Adrenal gland (tissue), 12 donors: ENCODE data around the gene FAH. TPM values are rescaled to one million over a fixed set of nuclear protein-coding genes. Genes with fewer than 3 reads are reported as not detected.
A peak's percentile ranks its signal among the peaks of the same experiment; 100 is the strongest.

Source experiments
- DNase-seq, 7 donors: peaks; one replicate each; pipeline ENCODE4 v3.0.0-alpha.2; 2019 to 2020
- H3K27ac ChIP-seq, 5 donors: fragments of 200-600 bp; sonication (generic) in 4 of 5; 1 replicate in 3 of 5; 2 replicates in 2 of 5; pipeline versions ENCODE4 v1.5.1 to v1.8.0; 2016 to 2020; ENCODE audit warnings: mild to moderate bottlenecking in 1 of 5
- H3K27me3 ChIP-seq: fragments of 200-600 bp; 2 replicates; pipeline ENCODE4 v1.8.0; 2021
- H3K36me3 ChIP-seq, 2 donors: fragments of 200-600 bp; replicated peaks in 1 of 2; 1 replicate in 1 of 2; 2 replicates in 1 of 2; pipeline versions ENCODE4 v1.5.1 to v1.8.0; 2018 to 2022
- H3K4me1 ChIP-seq, 2 donors: fragments of 200-600 bp; replicated peaks in 1 of 2; 1 replicate in 1 of 2; 2 replicates in 1 of 2; pipeline versions ENCODE4 v1.5.1 to v1.8.0; 2018 to 2021
- H3K4me3 ChIP-seq, 4 donors: fragments of 200-600 bp; sonication (generic) in 3 of 4; one replicate each; pipeline ENCODE4 v1.5.1; 2016 to 2018
- H3K9me3 ChIP-seq, 3 donors: fragments of 200-600 bp; sonication (generic) in 1 of 3; replicated peaks in 1 of 3; 1 replicate in 2 of 3; 2 replicates in 1 of 3; pipeline versions ENCODE4 v1.5.1 to v1.8.0; 2016 to 2021
- POLR2A ChIP-seq, 2 donors: fragments of 450-650 bp; IDR thresholded peaks; one replicate each; pipeline ENCODE4 v1.6.1; 2017; ENCODE audit warnings: antibody characterized with exemption in 2 of 2, mild to moderate bottlenecking in 2 of 2, moderate library complexity in 1 of 2
- WGBS, 4 donors: extraction: QIAGEN DNeasy Blood & Tissue Kit in 2 of 4; methylation state at CpG; one replicate each; pipeline versions ENCODE4 v1.1.5 to v1.1.7; 2013 to 2017; 5-methylcytosine and 5-hydroxymethylcytosine counted together
- intact Hi-C, 2 donors: fragments of 100-400 bp; cut with DNase I; formaldehyde crosslinking; loops; one replicate each; pipeline versions ENCODE4 v1.14.1 to v1.15.0; 2022 to 2023
- polyA plus RNA-seq, 3 donors: library from polyadenylated mRNA; stranded (reverse); fragments of 200-250 nt in 2 of 3; fragments of 350-450 nt in 1 of 3; fragmentation: Illumina TruSeq in 1 of 3; extraction: RNeasy Lipid Tissue Mini Kit (QIAGEN cat#74804) in 1 of 3; gene quantifications; one replicate each; pipeline ENCODE4 v1.2.3, GENCODE V29; 2013 to 2014
- total RNA-seq, 9 donors: library from RNA; depleted of rRNA in 4 of 9; stranded (reverse); fragments of >200 nt in 4 of 9; fragments of 120-200 nt in 1 of 9; fragmentation: NEBNext Ultra II Directional in 1 of 9; extraction: Animal tissue kit (Norgen Biotek cat#: 25700) in 1 of 9; gene quantifications; one replicate each; pipeline versions ENCODE4 v1.1.0 to v1.2.4, GENCODE V29; 2013 to 2023
- TF ChIP-seq, protein P1 (sequence below), 6 experiments: fragments of 450-650 bp in 4 of 6; fragments of 200-600 bp in 2 of 6; sonication (generic) in 1 of 6; IDR thresholded peaks; 1 replicate in 5 of 6; 2 replicates in 1 of 6; pipeline versions ENCODE4 v1.5.1 to v1.8.0; 2016 to 2021; ENCODE audit warnings: antibody characterized with exemption in 6 of 6, mild to moderate bottlenecking in 2 of 6, moderate library complexity in 1 of 6
- donor health status: healthy with polysubstance abuse.
- donor health status: Bipolar disorder and iron deficiency.
- donor health status: DM: yes; HTN: yes; CAD: no.
- donor health status: DM: no; HTN: no; CAD: no.
- donor health status: DM: no; HTN: no; CAD: no.
- donor health status: DM: yes; HTN: yes; CAD: no.

Gene FAH
- total and polyA plus RNA-seq, 12 donors, result 56.9 to 157 (median 106) TPM

DNA sequence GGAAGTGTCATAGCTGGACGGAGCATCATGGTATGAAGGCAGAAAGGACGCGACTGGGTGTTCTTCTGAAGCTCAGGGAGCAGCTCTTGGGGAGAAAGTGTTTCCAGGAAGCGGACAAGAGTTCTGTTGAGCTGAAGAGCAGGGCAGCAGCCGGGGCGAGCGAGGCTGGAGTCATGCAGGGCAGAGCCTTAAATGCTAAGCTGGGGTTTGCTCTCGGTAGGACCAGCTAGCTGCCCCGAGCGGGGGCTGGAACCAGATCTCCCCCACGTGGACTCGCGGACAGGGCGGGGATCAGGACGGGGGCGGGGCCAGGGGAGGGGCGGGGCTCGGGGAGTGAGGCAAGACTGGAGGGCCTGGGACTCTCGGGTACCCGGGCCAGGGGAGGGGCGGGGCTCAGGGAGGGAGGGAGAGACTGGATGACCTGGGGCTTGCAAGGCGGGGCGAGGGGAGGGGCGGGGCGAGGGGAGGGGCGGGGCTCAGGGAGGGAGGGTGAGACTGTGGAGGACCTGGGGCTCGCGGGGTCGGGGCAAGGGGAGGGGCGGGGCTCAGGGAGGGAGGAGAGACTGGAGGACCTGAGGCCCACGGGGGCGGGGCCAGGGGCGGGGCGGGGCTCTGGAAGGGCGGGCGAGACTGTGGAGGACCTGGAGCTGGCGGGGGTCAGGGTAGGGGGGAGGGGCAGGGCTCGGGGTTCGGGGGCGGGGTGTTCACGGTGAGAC is 461 bp upstream of the FAH start:
- WGBS, 4 donors, result 1 to 4% (median 2%) methylated on average over 6 to 35 of the region's 41 CpGs
- H3K36me3 ChIP-seq, result no peaks in the 10 kb centered on the region

DNA sequence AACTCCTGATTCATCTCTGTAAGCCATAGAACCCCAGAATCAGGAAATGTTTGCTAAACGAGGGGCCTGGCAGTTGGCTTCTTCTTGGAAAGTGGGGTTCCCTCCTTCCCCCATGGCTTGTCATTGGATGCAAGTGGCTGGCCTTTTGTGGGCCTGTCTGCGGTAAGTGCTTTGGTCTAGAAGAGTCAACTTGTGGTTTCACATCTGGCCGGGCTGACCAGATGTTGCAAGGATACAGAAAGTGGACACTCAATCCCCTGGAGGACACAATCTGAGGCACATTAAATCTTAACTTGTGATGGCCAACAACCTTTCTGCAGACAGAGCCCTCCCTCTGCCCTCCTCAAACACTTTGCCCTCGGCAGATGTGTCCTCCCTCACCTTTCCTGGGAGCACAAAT is 1.1 kb downstream of the FAH start:
- TF ChIP-seq, protein P1, sequence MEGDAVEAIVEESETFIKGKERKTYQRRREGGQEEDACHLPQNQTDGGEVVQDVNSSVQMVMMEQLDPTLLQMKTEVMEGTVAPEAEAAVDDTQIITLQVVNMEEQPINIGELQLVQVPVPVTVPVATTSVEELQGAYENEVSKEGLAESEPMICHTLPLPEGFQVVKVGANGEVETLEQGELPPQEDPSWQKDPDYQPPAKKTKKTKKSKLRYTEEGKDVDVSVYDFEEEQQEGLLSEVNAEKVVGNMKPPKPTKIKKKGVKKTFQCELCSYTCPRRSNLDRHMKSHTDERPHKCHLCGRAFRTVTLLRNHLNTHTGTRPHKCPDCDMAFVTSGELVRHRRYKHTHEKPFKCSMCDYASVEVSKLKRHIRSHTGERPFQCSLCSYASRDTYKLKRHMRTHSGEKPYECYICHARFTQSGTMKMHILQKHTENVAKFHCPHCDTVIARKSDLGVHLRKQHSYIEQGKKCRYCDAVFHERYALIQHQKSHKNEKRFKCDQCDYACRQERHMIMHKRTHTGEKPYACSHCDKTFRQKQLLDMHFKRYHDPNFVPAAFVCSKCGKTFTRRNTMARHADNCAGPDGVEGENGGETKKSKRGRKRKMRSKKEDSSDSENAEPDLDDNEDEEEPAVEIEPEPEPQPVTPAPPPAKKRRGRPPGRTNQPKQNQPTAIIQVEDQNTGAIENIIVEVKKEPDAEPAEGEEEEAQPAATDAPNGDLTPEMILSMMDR (IDR thresholded peaks at IDR 0.05), result no peak
- no peak for TF ChIP-seq POLR2A (IDR thresholded peaks at IDR 0.05)
- DNase-seq, result peak in 1 of 7 donors; percentile 50
- Histone ChIP-seq H3K27ac (peak overlapping the region in 3 of 5 donors; percentile 84 to 94 (median 88)), H3K36me3 (peaks cover 0 to 9% of the 10 kb centered on the region in 2 donors), H3K9me3 (no peaks in the 10 kb centered on the region), H3K4me1 (peaks cover 32 to 33% of the 10 kb centered on the region in 2 donors), H3K4me3 (peak overlapping the region in 2 of 4 donors; percentile 51 to 81), H3K27me3 (no peaks in the 10 kb centered on the region)
- 54 to 72% (median 65%) methylated on average over 4 of the region's 4 CpGs for WGBS, 4 donors
- intact Hi-C loops, result no loop called here

More for the DNA sequence above, 461 bp upstream of the FAH start:
- Histone ChIP-seq H3K4me3 (peak overlapping the region in 2 of 4 donors; percentile 51 to 81), H3K27ac (peak overlapping the region in 4 of 5 donors; percentile 76 to 94 (median 86)), H3K4me1 (peaks cover 32 to 33% of the 10 kb centered on the region in 2 donors), H3K27me3 (no peaks in the 10 kb centered on the region), H3K9me3 (no peaks in the 10 kb centered on the region)
- intact Hi-C loops, result no loop called here
- peak; percentile 97 to 99 (median 98) for DNase-seq
- TF ChIP-seq, protein P1 (IDR thresholded peaks at IDR 0.05), result no peak
- peak in 1 of 2 donors; percentile 65 for TF ChIP-seq POLR2A (IDR thresholded peaks at IDR 0.05)

DNA sequence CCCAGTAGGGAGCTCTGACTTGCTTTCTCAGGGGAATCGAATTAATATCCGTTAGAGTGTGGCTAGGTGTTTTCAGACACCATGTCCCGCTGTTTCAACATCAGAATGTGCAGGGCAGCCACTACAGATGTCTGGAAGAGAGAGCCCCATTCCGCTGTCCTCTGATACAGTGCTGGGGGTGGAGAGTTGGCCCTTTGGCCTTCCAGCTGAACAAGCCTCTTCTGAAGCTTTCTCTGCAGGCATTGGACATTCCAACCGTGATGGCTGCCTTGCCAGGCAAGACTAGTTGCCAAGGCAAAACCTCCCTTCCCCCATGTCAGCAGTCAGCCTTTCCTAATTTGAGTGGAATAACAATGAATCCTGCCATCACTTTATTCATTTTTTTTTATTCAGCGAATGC is 1.5 kb downstream of the FAH start:
- H3K4me1 ChIP-seq, result peaks cover 35 to 36% of the 10 kb centered on the region in 2 donors
- no peaks in the 10 kb centered on the region for H3K27me3 ChIP-seq
- peak in 4 of 7 donors; percentile 26 to 54 (median 42) for DNase-seq
- intact Hi-C loops, result no loop called here
- 75 to 87% (median 86%) methylated on average over 6 of the region's 6 CpGs for WGBS, 4 donors
- TF ChIP-seq POLR2A (IDR thresholded peaks at IDR 0.05), result no peak
- TF ChIP-seq, protein P1 (IDR thresholded peaks at IDR 0.05), result no peak
- peak overlapping the region in 2 of 5 donors; percentile 84 to 94 for H3K27ac ChIP-seq
- peaks cover 0 to 9% of the 10 kb centered on the region in 2 donors for H3K36me3 ChIP-seq
- no peaks in the 10 kb centered on the region for H3K9me3 ChIP-seq
- H3K4me3 ChIP-seq, result peak overlapping the region in 1 of 4 donors; percentile 81

DNA sequence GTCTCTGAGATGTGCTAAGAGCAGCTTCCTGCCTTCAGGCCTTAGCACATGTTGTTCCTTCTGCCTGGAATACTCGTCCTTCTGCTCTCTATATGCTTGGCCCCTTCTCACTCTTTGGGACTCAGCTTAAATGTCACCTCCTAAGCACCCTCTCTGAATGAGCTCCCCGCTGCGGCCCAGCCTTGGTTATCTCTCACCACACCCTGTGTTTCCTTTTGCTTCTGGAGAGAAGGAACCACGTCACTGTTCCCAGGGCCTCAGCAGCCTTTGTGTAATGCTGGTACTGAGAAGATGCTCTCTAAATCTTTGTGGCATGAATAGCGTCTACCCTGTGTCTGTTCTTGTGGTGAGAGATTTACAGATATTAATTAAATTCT is 2.2 kb downstream of the FAH start:
- 72 to 79% (median 75%) methylated on average over 5 of the region's 5 CpGs for WGBS, 4 donors
- intact Hi-C loops, result no loop called here
- H3K4me1 ChIP-seq, result peaks cover 39 to 42% of the 10 kb centered on the region in 2 donors
- peak in 1 of 7 donors; percentile 48 for DNase-seq
- H3K9me3 ChIP-seq, result no peaks in the 10 kb centered on the region
- peak overlapping the region; percentile 18 to 72 (median 55) for H3K27ac ChIP-seq
- H3K4me3 ChIP-seq, result no peak overlapping the region
- no peaks in the 10 kb centered on the region for H3K27me3 ChIP-seq
- no peak for TF ChIP-seq POLR2A (IDR thresholded peaks at IDR 0.05)
- TF ChIP-seq, protein P1 (IDR thresholded peaks at IDR 0.05), result no peak
- peaks cover 0 to 9% of the 10 kb centered on the region in 2 donors for H3K36me3 ChIP-seq
